PC-9 (cell line): Measurements from ENCODE around the gene UBTD1. TPM values are rescaled to one million over a fixed set of nuclear protein-coding genes. Genes with fewer than 3 reads are reported as not detected.
A peak's percentile ranks its signal among the peaks of the same experiment; 100 is the strongest.

ENCODE experiments used
- BruUV-seq: library from RNA; stranded (reverse); fragments of 400-500 nt; replicated peaks from 2 replicates; lab custom pipeline; 2021; lab: Mats Ljungman, UMichigan
- CTCF ChIA-PET: fragments of 300-600 bp; sonication (Branson Sonifier 250); formaldehyde crosslinking; loops from one replicate; lab custom pipeline; 2022; ENCODE audit warnings: antibody characterized with exemption; lab: Charles Lee
- POLR2A ChIA-PET: fragments of 300-600 bp; sonication (Branson Sonifier 250); formaldehyde crosslinking; loops from one replicate; lab custom pipeline; 2022; ENCODE audit warnings: antibody characterized with exemption; ENCODE audit not compliant: unreplicated experiment; lab: Charles Lee
- DNase-seq, 2 experiments: peaks; one replicate each; pipeline versions ENCODE4 v3.0.0 to v3.0.0-alpha.2; 2015 to 2022; ENCODE audit warnings: mixed read lengths in 1 of 2
- H2AFZ ChIP-seq: fragments of 200-600 bp; sonication (generic); 2 replicates; pipeline ENCODE4 v1.8.1; 2017; ENCODE audit warnings: antibody characterized with exemption
- H3F3A ChIP-seq: fragments of 200-600 bp; sonication (generic); 2 replicates; pipeline ENCODE4 v1.8.1; 2017; ENCODE audit warnings: antibody characterized with exemption, mild to moderate bottlenecking, low read depth; ENCODE audit not compliant: insufficient read depth
- H3K27ac ChIP-seq: fragments of 200-600 bp; sonication (generic); 2 replicates; pipeline ENCODE4 v1.6.1; 2016; ENCODE audit warnings: mixed run types
- H3K27me3 ChIP-seq: fragments of 200-600 bp; sonication (generic); 2 replicates; pipeline ENCODE4 v1.6.1; 2016; ENCODE audit warnings: low read depth, mixed run types; ENCODE audit not compliant: insufficient read depth
- H3K36me3 ChIP-seq: fragments of 200-600 bp; sonication (generic); 2 replicates; pipeline ENCODE4 v1.6.1; 2016; ENCODE audit warnings: low read depth, mixed run types
- H3K4me1 ChIP-seq: fragments of 200-600 bp; sonication (generic); replicated peaks from 2 replicates; pipeline ENCODE4 v1.6.1; 2016; ENCODE audit warnings: mixed run types; ENCODE audit not compliant: insufficient read depth
- H3K4me2 ChIP-seq: fragments of 200-600 bp; sonication (generic); 2 replicates; pipeline ENCODE4 v1.6.1; 2017; ENCODE audit warnings: mixed run types
- H3K4me3 ChIP-seq: fragments of 200-600 bp; sonication (generic); 2 replicates; pipeline ENCODE4 v1.6.1; 2016; ENCODE audit warnings: mixed run types
- H3K79me2 ChIP-seq: fragments of 200-600 bp; sonication (generic); 2 replicates; pipeline ENCODE4 v1.6.1; 2017; ENCODE audit warnings: low read depth, mixed run types
- H3K9me2 ChIP-seq: fragments of 200-600 bp; sonication (generic); 2 replicates; pipeline ENCODE4 v1.8.1; 2017; ENCODE audit warnings: mild to moderate bottlenecking; ENCODE audit not compliant: insufficient read depth
- H3K9me3 ChIP-seq: fragments of 200-600 bp; sonication (generic); 2 replicates; pipeline ENCODE4 v1.8.1; 2016; ENCODE audit warnings: low read depth; ENCODE audit not compliant: insufficient read depth
- H4K20me1 ChIP-seq: fragments of 200-600 bp; sonication (generic); 2 replicates; pipeline ENCODE4 v1.8.1; 2017; ENCODE audit not compliant: insufficient read depth
- EZH2 ChIP-seq: fragments of 200-600 bp; sonication (generic); IDR thresholded peaks from 2 replicates; pipeline ENCODE4 v1.8.0; 2017; ENCODE audit warnings: antibody characterized with exemption, low read depth
- intact Hi-C: fragments of 100-400 bp; cut with micrococcal nuclease; formaldehyde crosslinking; loops from one replicate; pipeline ENCODE4 v1.10.0; 2022; ENCODE audit not compliant: unreplicated experiment
- total RNA-seq: library from RNA; stranded (reverse); gene quantifications from 2 replicates; pipeline ENCODE4 v1.2.3, GENCODE V29; 2021
- TF ChIP-seq, protein P1 (sequence below): fragments of 200-600 bp; sonication (generic); conservative IDR thresholded peaks from 2 replicates; pipeline ENCODE4 v1.6.1; 2017; ENCODE audit warnings: mixed run types, antibody characterized with exemption, mild to moderate bottlenecking, moderate library complexity

UBTD1 gene
- total RNA-seq, 1 experiment from 2014 or later, result 17.1 TPM

GRCh38 chr10:97534746-97535367 is 36.1 kb downstream of the UBTD1 start:
- no peaks in the 10 kb centered on the region for H3K36me3 ChIP-seq
- H3K27ac ChIP-seq, result no peak overlapping the region
- no peaks in the 10 kb centered on the region for H3K79me2 ChIP-seq
- H3K4me1 ChIP-seq, result peaks cover 16% of the 10 kb centered on the region
- ChIA-PET CTCF (no interaction called here), POLR2A (no interaction called here)
- BruUV-seq, result no TSS peak
- TF ChIP-seq EZH2, result no peak
- TF ChIP-seq, protein P1, sequence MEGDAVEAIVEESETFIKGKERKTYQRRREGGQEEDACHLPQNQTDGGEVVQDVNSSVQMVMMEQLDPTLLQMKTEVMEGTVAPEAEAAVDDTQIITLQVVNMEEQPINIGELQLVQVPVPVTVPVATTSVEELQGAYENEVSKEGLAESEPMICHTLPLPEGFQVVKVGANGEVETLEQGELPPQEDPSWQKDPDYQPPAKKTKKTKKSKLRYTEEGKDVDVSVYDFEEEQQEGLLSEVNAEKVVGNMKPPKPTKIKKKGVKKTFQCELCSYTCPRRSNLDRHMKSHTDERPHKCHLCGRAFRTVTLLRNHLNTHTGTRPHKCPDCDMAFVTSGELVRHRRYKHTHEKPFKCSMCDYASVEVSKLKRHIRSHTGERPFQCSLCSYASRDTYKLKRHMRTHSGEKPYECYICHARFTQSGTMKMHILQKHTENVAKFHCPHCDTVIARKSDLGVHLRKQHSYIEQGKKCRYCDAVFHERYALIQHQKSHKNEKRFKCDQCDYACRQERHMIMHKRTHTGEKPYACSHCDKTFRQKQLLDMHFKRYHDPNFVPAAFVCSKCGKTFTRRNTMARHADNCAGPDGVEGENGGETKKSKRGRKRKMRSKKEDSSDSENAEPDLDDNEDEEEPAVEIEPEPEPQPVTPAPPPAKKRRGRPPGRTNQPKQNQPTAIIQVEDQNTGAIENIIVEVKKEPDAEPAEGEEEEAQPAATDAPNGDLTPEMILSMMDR, result peak; percentile 57
- no peak overlapping the region for H2AFZ ChIP-seq
- H3K4me2 ChIP-seq, result no peak overlapping the region
- DNase-seq, result no peak
- no peak overlapping the region for H3K4me3 ChIP-seq
- no peaks in the 10 kb centered on the region for H3K9me2 ChIP-seq
- no peaks in the 10 kb centered on the region for H3K9me3 ChIP-seq
- intact Hi-C loops, result no loop called here
- no peaks in the 10 kb centered on the region for H3K27me3 ChIP-seq
- H4K20me1 ChIP-seq, result no peaks in the 10 kb centered on the region
- no peaks in the 10 kb centered on the region for H3F3A ChIP-seq

GRCh38 chr10:97537186-97537869 is 38.6 kb downstream of the UBTD1 start:
- no peak overlapping the region for H3K4me3 ChIP-seq
- H3K27me3 ChIP-seq, result no peaks in the 10 kb centered on the region
- H3K27ac ChIP-seq, result no peak overlapping the region
- H3K4me1 ChIP-seq, result peaks cover 35% of the 10 kb centered on the region
- H3K9me3 ChIP-seq, result no peaks in the 10 kb centered on the region
- H3K9me2 ChIP-seq, result no peaks in the 10 kb centered on the region
- intact Hi-C loops, result no loop called here
- no peaks in the 10 kb centered on the region for H4K20me1 ChIP-seq
- no peaks in the 10 kb centered on the region for H3K36me3 ChIP-seq
- no TSS peak for BruUV-seq
- TF ChIP-seq, protein P1, result no peak
- no peak for TF ChIP-seq EZH2
- no peak overlapping the region for H3K4me2 ChIP-seq
- peaks cover 16% of the 10 kb centered on the region for H3F3A ChIP-seq
- no peaks in the 10 kb centered on the region for H3K79me2 ChIP-seq
- POLR2A ChIA-PET, result no interaction called here
- no peak overlapping the region for H2AFZ ChIP-seq
- CTCF ChIA-PET, result no interaction called here
- DNase-seq, result no peak

DNA sequence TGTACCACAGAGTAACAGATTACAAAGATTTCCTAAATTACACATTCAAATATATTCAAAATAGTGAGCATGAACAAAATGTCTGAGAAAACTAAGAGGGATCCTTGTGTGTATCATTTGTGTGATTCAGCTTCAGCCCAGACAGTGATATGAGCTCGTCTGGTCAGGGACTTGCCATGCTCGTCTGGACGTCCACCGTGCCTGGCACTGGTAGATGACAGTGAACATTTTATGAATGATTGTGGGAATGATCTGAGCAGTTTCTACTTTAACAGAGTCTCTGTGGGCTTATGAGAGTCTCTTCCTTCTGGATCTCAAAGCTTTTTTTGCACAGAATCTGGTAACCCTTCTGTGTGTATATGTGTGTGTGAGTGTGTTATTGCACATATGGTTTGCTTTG is 39.7 kb downstream of the UBTD1 start:
- H3K27me3 ChIP-seq, result no peaks in the 10 kb centered on the region
- H3K27ac ChIP-seq, result no peak overlapping the region
- no peaks in the 10 kb centered on the region for H3K36me3 ChIP-seq
- H3K9me3 ChIP-seq, result no peaks in the 10 kb centered on the region
- intact Hi-C loops, result no loop called here
- H3K79me2 ChIP-seq, result no peaks in the 10 kb centered on the region
- H2AFZ ChIP-seq, result no peak overlapping the region
- peaks cover 26% of the 10 kb centered on the region for H3F3A ChIP-seq
- TF ChIP-seq, protein P1, result no peak
- TF ChIP-seq EZH2, result no peak
- no peak overlapping the region for H3K4me2 ChIP-seq
- no peak overlapping the region for H3K4me3 ChIP-seq
- H3K4me1 ChIP-seq, result peaks cover 46% of the 10 kb centered on the region
- no peaks in the 10 kb centered on the region for H3K9me2 ChIP-seq
- ChIA-PET POLR2A (no interaction called here), CTCF (no interaction called here)
- BruUV-seq, result no TSS peak
- no peaks in the 10 kb centered on the region for H4K20me1 ChIP-seq
- DNase-seq, result no peak
